Measurements from ENCODE around the gene FBLIM1.

FBLIM1 gene

GRCh38 chr1:15764269-15764764 lies 5.7 kb downstream of the FBLIM1 start:
- Histone ChIP-seq H3K9me3 (ENCODE audit: low read length) (no peaks in the 10 kb centered on the region), H3K4me3 (ENCODE audit: low read depth in 1 of 2, low read length in 2 of 2) (no peak overlapping the region), H3K27me3 (ENCODE audit: control insufficient read depth in 1 of 2, insufficient read depth in 2 of 2, low read length in 2 of 2) (peaks cover 0 to 4% of the 10 kb centered on the region in 2 donors), H3K9ac (ENCODE audit: low read length) (no peak overlapping the region), H3K27ac (ENCODE audit: low read depth, low read length) (no peak overlapping the region), H3K36me3 (ENCODE audit: insufficient read depth, low read length) (peaks cover 12% of the 10 kb centered on the region), H3K4me1 (ENCODE audit: insufficient read depth, low read length) (peaks cover 20% of the 10 kb centered on the region)

GRCh38 chr1:15764890-15765289 lies 6.3 kb downstream of the FBLIM1 start:
- H3K9ac ChIP-seq (ENCODE audit: low read length) = no peak overlapping the region
- no peak overlapping the region for H3K4me3 ChIP-seq (ENCODE audit: low read depth in 1 of 2, low read length in 2 of 2)

DNA sequence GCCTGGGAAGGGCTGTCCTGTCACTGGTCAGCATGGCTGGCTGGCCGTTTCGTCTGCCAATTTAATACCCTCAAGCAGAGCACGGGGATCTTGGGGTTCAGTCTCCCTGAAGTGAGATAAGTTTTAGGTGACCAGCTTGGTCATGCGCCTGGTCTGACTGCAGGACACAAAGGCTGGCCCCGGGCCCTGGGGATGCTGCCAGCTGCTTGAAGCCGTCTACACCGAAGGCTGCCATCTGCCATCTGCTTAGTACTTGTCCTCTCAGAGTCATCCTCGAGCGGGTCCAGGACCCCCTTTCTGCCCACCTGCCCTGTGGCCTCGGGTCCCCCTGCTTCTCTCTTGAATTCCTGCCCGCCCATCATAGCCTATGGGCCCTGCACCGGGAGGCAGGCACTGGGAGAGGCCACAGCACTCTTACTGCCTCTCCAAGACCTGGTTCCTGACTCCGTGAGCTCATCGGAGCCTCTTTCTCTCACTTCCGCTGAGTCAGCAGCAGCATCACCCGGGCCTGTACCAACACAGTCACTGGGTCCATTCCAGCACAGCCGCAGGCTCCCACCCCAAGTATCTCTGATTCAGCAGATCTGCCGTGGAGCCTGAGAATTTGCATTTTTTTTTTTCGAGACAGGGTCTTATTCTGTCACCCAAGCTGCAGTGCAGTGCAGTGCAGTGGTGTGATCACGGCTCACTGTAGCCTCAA lies 7.0 kb downstream of the FBLIM1 start:
- no peak overlapping the region for H3K9ac ChIP-seq (ENCODE audit: low read length)
- H3K36me3 ChIP-seq (ENCODE audit: insufficient read depth, low read length) = peaks cover 20% of the 10 kb centered on the region
- H3K27me3 ChIP-seq (ENCODE audit: control insufficient read depth in 1 of 2, insufficient read depth in 2 of 2, low read length in 2 of 2) = peaks cover 0 to 4% of the 10 kb centered on the region in 2 donors
- H3K27ac ChIP-seq (ENCODE audit: low read depth, low read length) = no peak overlapping the region
- no peaks in the 10 kb centered on the region for H3K9me3 ChIP-seq (ENCODE audit: low read length)
- H3K4me3 ChIP-seq (ENCODE audit: low read depth in 1 of 2, low read length in 2 of 2) = no peak overlapping the region
- peaks cover 12% of the 10 kb centered on the region for H3K4me1 ChIP-seq (ENCODE audit: insufficient read depth, low read length)

More at GRCh38 chr1:15764890-15765289, 6.3 kb downstream of the FBLIM1 start:
- peaks cover 0 to 4% of the 10 kb centered on the region in 2 donors for H3K27me3 ChIP-seq (ENCODE audit: control insufficient read depth in 1 of 2, insufficient read depth in 2 of 2, low read length in 2 of 2)
- no peak overlapping the region for H3K27ac ChIP-seq (ENCODE audit: low read depth, low read length)
- H3K36me3 ChIP-seq (ENCODE audit: insufficient read depth, low read length) = peaks cover 13% of the 10 kb centered on the region
- H3K4me1 ChIP-seq (ENCODE audit: insufficient read depth, low read length) = peaks cover 17% of the 10 kb centered on the region
- H3K9me3 ChIP-seq (ENCODE audit: low read length) = no peaks in the 10 kb centered on the region

- Histone ChIP-seq H3K27ac (ENCODE audit: low read depth, low read length) (no peak overlapping the region), H3K4me3 (ENCODE audit: low read depth in 1 of 2, low read length in 2 of 2) (no peak overlapping the region), H3K27me3 (ENCODE audit: control insufficient read depth in 1 of 2, insufficient read depth in 2 of 2, low read length in 2 of 2) (no peaks in the 10 kb centered on the region), H3K9ac (ENCODE audit: low read length) (no peak overlapping the region), H3K9me3 (ENCODE audit: low read length) (no peaks in the 10 kb centered on the region), H3K4me1 (ENCODE audit: insufficient read depth, low read length) (no peaks in the 10 kb centered on the region), H3K36me3 (ENCODE audit: insufficient read depth, low read length) (peaks cover 38% of the 10 kb centered on the region)
Measured at GRCh38 chr1:15767941-15768340, 9.3 kb downstream of the FBLIM1 start.

DNA sequence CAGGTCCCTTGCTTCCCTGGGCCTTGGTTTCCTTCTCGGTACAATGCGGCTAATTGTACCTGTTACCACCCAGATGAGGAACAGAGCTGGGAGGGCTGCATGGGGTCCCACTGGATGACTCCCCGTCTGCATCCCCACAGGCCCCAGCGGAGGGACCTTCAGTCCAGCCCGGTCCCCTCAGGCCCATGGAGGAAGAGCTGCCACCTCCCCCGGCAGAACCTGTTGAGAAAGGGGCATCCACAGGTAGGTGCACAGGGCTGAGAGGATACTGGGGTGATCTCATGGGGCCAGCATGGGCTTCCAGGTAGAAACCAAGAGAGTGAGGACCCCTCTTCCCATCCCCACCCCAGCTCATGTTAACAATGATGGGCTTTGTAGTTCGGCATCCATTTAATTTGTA lies 9.8 kb downstream of the FBLIM1 start:
- Histone ChIP-seq H3K27ac (ENCODE audit: low read depth, low read length) (no peak overlapping the region), H3K27me3 (ENCODE audit: control insufficient read depth in 1 of 2, insufficient read depth in 2 of 2, low read length in 2 of 2) (no peaks in the 10 kb centered on the region), H3K4me1 (ENCODE audit: insufficient read depth, low read length) (no peaks in the 10 kb centered on the region), H3K9ac (ENCODE audit: low read length) (no peak overlapping the region), H3K36me3 (ENCODE audit: insufficient read depth, low read length) (peaks cover 39% of the 10 kb centered on the region), H3K9me3 (ENCODE audit: low read length) (no peaks in the 10 kb centered on the region), H3K4me3 (ENCODE audit: low read depth in 1 of 2, low read length in 2 of 2) (no peak overlapping the region)

DNA sequence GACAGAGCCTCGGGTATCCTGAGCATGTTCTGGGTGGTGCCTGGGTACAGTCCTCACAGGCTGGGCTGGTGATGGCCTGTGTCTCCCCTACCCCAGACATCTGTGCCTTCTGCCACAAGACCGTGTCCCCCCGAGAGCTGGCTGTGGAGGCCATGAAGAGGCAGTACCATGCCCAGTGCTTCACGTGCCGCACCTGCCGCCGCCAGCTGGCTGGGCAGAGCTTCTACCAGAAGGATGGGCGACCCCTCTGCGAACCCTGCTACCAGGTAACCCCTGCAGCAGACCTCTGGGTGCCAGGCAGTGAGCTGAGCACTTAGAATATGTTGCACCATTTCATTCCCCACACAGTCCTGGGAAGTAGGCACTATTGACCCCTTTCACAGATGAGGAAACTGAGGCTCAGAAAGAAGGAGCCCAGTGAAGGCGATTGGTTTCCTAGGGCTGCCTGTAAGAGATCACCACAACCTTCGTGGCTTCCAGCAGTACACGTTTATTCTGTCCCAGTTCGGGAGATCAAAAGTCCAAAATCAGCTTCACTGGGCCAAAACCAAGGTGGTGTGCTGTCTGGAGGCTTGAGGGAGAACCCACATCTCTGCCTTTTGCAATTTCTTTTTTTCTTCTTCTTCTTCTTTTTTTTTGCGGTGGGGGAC lies 11.8 kb downstream of the FBLIM1 start:
- Histone ChIP-seq H3K27ac (ENCODE audit: low read depth, low read length) (no peak overlapping the region), H3K36me3 (ENCODE audit: insufficient read depth, low read length) (peaks cover 50% of the 10 kb centered on the region), H3K27me3 (ENCODE audit: control insufficient read depth in 1 of 2, insufficient read depth in 2 of 2, low read length in 2 of 2) (no peaks in the 10 kb centered on the region), H3K4me1 (ENCODE audit: insufficient read depth, low read length) (no peaks in the 10 kb centered on the region), H3K9me3 (ENCODE audit: low read length) (no peaks in the 10 kb centered on the region), H3K4me3 (ENCODE audit: low read depth in 1 of 2, low read length in 2 of 2) (no peak overlapping the region), H3K9ac (ENCODE audit: low read length) (no peak overlapping the region)

DNA sequence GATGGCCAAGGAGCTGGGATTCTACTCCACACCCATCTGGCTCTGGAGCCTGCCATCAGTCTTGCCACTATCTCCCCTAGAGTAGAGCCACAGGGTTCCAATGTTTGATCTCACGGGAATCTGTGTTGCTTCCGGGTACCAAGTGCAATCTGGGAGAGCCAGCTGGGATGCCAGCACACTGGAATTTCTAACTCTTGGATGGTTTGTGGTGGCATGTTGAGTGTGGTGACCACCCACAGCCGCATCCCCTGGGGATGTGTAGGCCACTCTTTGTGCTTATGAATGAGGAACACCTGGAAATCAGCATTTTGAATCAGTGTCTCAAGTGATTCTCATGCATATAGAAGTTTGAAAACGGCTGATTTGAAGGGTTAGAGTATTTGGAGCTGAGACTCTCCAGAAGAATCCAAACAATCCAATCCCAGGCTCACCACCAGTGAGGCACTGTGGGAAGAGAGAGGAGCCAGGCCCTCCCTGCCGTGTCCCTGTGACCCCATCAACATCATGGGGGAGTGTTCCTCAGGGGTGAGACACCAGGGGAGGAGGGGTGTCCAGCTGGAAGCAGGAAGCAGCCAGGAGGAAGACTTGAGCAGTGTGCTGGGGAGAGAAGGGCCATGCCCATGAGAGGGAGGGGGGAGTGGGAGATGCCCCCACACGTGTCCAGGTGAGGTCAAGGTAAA lies 13.4 kb downstream of the FBLIM1 start:
- H3K27ac ChIP-seq (ENCODE audit: low read depth, low read length) = no peak overlapping the region

GRCh38 chr1:15775706-15776105 lies 17.1 kb downstream of the FBLIM1 start:
- no peaks in the 10 kb centered on the region for H3K9me3 ChIP-seq (ENCODE audit: low read length)
- H3K27ac ChIP-seq (ENCODE audit: low read depth, low read length) = no peak overlapping the region
- H3K4me1 ChIP-seq (ENCODE audit: insufficient read depth, low read length) = no peaks in the 10 kb centered on the region
- no peaks in the 10 kb centered on the region for H3K27me3 ChIP-seq (ENCODE audit: control insufficient read depth in 1 of 2, insufficient read depth in 2 of 2, low read length in 2 of 2)
- H3K36me3 ChIP-seq (ENCODE audit: insufficient read depth, low read length) = peaks cover 56% of the 10 kb centered on the region
- no peak overlapping the region for H3K9ac ChIP-seq (ENCODE audit: low read length)
- no peak overlapping the region for H3K4me3 ChIP-seq (ENCODE audit: low read depth in 1 of 2, low read length in 2 of 2)

More for the DNA sequence above, 13.4 kb downstream of the FBLIM1 start:
- Histone ChIP-seq H3K9me3 (ENCODE audit: low read length) (no peaks in the 10 kb centered on the region), H3K4me3 (ENCODE audit: low read depth in 1 of 2, low read length in 2 of 2) (no peak overlapping the region), H3K4me1 (ENCODE audit: insufficient read depth, low read length) (no peaks in the 10 kb centered on the region), H3K27me3 (ENCODE audit: control insufficient read depth in 1 of 2, insufficient read depth in 2 of 2, low read length in 2 of 2) (no peaks in the 10 kb centered on the region), H3K36me3 (ENCODE audit: insufficient read depth, low read length) (peaks cover 60% of the 10 kb centered on the region), H3K9ac (ENCODE audit: low read length) (no peak overlapping the region)

DNA sequence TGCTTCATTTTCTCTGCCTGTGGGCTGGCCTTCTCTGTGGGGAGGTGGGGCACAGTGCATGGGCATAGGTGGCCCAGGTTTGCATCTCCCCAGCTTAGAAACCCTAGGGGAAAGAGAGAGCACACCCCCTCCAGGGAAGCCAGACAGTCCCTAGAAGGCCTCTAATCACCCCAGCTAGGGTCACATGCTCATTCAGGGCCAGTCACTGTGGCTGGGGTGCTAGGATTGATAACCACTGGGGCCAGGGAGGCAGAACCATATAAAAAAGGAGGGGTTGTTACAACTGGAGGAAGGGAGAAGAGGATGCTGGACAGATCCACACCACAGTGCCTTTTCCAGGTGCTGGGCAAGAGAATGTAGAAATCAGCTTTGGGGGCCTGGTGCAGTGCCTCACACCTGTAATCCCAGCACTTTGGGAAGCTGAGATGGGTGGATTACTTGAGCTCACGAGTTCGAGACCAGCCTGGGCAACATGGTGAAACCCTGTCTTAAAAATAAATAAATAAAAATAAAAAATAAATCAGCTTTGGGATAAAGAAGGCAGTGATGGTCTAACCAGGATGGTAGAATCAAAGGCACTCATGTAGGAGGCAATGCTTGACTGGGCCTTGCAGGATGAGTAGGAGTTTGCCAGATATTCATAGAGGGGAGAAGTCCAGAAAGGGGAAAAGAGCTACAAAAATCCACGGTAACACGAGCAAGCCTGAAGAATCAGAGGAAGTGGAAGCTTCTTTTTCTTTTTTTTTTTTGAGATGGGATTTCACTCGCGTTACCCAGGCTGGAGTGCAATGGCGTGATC lies 19.5 kb downstream of the FBLIM1 start:
- no peak overlapping the region for H3K27ac ChIP-seq (ENCODE audit: low read depth, low read length)
- H3K27me3 ChIP-seq (ENCODE audit: control insufficient read depth in 1 of 2, insufficient read depth in 2 of 2, low read length in 2 of 2) = no peaks in the 10 kb centered on the region
- no peak overlapping the region for H3K4me3 ChIP-seq (ENCODE audit: low read depth in 1 of 2, low read length in 2 of 2)
- no peak overlapping the region for H3K9ac ChIP-seq (ENCODE audit: low read length)
- H3K4me1 ChIP-seq (ENCODE audit: insufficient read depth, low read length) = no peaks in the 10 kb centered on the region
- no peaks in the 10 kb centered on the region for H3K9me3 ChIP-seq (ENCODE audit: low read length)
- peaks cover 39% of the 10 kb centered on the region for H3K36me3 ChIP-seq (ENCODE audit: insufficient read depth, low read length)

- H3K9me3 ChIP-seq (ENCODE audit: low read length) = no peaks in the 10 kb centered on the region
- no peaks in the 10 kb centered on the region for H3K27me3 ChIP-seq (ENCODE audit: control insufficient read depth in 1 of 2, insufficient read depth in 2 of 2, low read length in 2 of 2)
- H3K9ac ChIP-seq (ENCODE audit: low read length) = no peak overlapping the region
- no peak overlapping the region for H3K27ac ChIP-seq (ENCODE audit: low read depth, low read length)
- H3K4me3 ChIP-seq (ENCODE audit: low read depth in 1 of 2, low read length in 2 of 2) = no peak overlapping the region
- H3K36me3 ChIP-seq (ENCODE audit: insufficient read depth, low read length) = no peaks in the 10 kb centered on the region
- H3K4me1 ChIP-seq (ENCODE audit: insufficient read depth, low read length) = no peaks in the 10 kb centered on the region
Measured at GRCh38 chr1:15785683-15786082, 27.1 kb downstream of the FBLIM1 start.

GRCh38 chr1:15786581-15786980 lies 28.0 kb downstream of the FBLIM1 start:
- no peaks in the 10 kb centered on the region for H3K27me3 ChIP-seq (ENCODE audit: control insufficient read depth in 1 of 2, insufficient read depth in 2 of 2, low read length in 2 of 2)
- no peak overlapping the region for H3K4me3 ChIP-seq (ENCODE audit: low read depth in 1 of 2, low read length in 2 of 2)
- H3K36me3 ChIP-seq (ENCODE audit: insufficient read depth, low read length) = no peaks in the 10 kb centered on the region
- H3K9me3 ChIP-seq (ENCODE audit: low read length) = no peaks in the 10 kb centered on the region
- H3K27ac ChIP-seq (ENCODE audit: low read depth, low read length) = no peak overlapping the region
- no peak overlapping the region for H3K9ac ChIP-seq (ENCODE audit: low read length)
- H3K4me1 ChIP-seq (ENCODE audit: insufficient read depth, low read length) = no peaks in the 10 kb centered on the region

Data from muscle layer of colon (tissue), 2 donors.